ENCODE results near the gene S100A1. TPM values are rescaled to one million over a fixed set of nuclear protein-coding genes. Genes with fewer than 3 reads are reported as not detected.

The S100A1 gene
- total and polyA plus RNA-seq, 2 of the 13 experiments (the other 11 are each of a cell fraction or from before 2014, with no cell fraction given), result 120 to 251 TPM

GRCh38 chr1:153629971-153630370 lies 1.7 kb downstream of the S100A1 start (continued):
- TF ChIP-seq ARNT2 (CRISPR knock-in tag; IDR thresholded peaks at IDR 0.05; ENCODE audit: low read depth) (no peak), SALL1 (CRISPR knock-in tag; IDR thresholded peaks at IDR 0.05) (peak; percentile 7; the same call in 1 of the 2 replicates)

DNA sequence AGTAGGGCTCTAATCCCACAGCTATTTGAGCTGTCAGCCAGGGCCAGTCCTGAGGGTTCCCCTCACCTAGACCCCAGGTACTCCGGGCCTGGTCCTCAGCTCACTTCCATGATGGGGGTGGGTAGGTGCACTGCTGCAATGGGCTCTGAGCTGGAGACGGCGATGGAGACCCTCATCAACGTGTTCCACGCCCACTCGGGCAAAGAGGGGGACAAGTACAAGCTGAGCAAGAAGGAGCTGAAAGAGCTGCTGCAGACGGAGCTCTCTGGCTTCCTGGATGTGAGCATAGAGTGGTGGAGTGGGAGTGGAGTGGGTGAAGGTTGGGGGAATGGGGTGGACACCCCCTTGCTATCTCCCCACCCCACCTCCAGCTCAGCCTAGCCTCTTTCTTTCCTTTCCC lies 2.1 kb downstream of the S100A1 start:
- no TSS peak for BruUV-seq (replicated peaks)
- H4K20me1 ChIP-seq (ENCODE audit: insufficient read depth, low read length), result peaks cover 6% of the 10 kb centered on the region
- H3K9ac ChIP-seq (ENCODE audit: insufficient read depth, low read depth, low read length), result peak overlapping the region; percentile 78
- H2AFZ ChIP-seq (ENCODE audit: low read length), result no peak overlapping the region
- no peaks in the 10 kb centered on the region; a peak in 1 of 5 replicates for H3K36me3 ChIP-seq (replicated peaks in 1 of 2; ENCODE audit: control insufficient read depth in 1 of 2, insufficient read depth in 2 of 2, low read length in 2 of 2)
- peaks cover 72% of the 10 kb centered on the region for H3K4me1 ChIP-seq (ENCODE audit: insufficient read depth, low read length)
- H3K27ac ChIP-seq (ENCODE audit: extremely low read length, insufficient read depth, low read length), result peak overlapping the region; percentile 87
- ATAC-seq (no peak), DNase-seq (ENCODE audit: low spot score) (no peak), FAIRE-seq (no peak)
- H3K79me2 ChIP-seq (ENCODE audit: insufficient read depth, low read length), result peaks cover 47% of the 10 kb centered on the region
- H3K4me2 ChIP-seq (ENCODE audit: low read depth, low read length), result peak overlapping the region; percentile 91
- intact Hi-C loops (cut with micrococcal nuclease; ENCODE audit: unreplicated experiment) (loop anchor here (5.0 kb wide), 1 partner anchor 42 kb away; the partner anchor contains the start of gene ILF2), in situ Hi-C loops (cut with HindIII; ENCODE audit: extremely low pct_ligation_motif_present, low pct_unique_long_range_greater_than_20kb) (no loop called here)
- peak overlapping the region; percentile 55 to 84 (median 72); a peak in 5 of 6 replicates for H3K4me3 ChIP-seq (replicated peaks in 1 of 3; ENCODE audit: insufficient read depth in 1 of 3, low read depth in 2 of 3, low read length in 3 of 3)
- POLR2A ChIA-PET, result interaction anchor here (0.9 to 15.2 kb wide), 6 partner anchors 12 to 360 kb away, joined by 3 to 390 read pairs (median 3); partner anchors contain the start of genes RPS27, S100A14 and S100A16
- 40% methylated on average over 6 of the region's 7 CpGs for WGBS (ENCODE audit: low lambda C conversion rate)
- TF ChIP-seq DMAP1 (CRISPR knock-in tag; IDR thresholded peaks at IDR 0.05) (0 out of 2 replicates have a peak, but pooled peaks have one; percentile 15), UBTF (CRISPR knock-in tag; IDR thresholded peaks at IDR 0.05) (no peak), NRL (CRISPR knock-in tag; IDR thresholded peaks at IDR 0.05; ENCODE audit: borderline replicate concordance) (peak; percentile 29; the same call in 1 of the 2 replicates), SP4 (CRISPR knock-in tag; IDR thresholded peaks at IDR 0.05) (0 out of 2 replicates have a peak, but pooled peaks have one; percentile 39), ZFY (CRISPR knock-in tag; IDR thresholded peaks at IDR 0.05) (0 out of 2 replicates have a peak, but pooled peaks have one; percentile 17), EHMT2 (IDR thresholded peaks at IDR 0.05; ENCODE audit: borderline replicate concordance, low read depth, low read length) (no peak), ZBTB26 (CRISPR knock-in tag; IDR thresholded peaks at IDR 0.05; ENCODE audit: borderline replicate concordance) (0 out of 2 replicates have a peak, but pooled peaks have one; percentile 1)
- TF ChIP-seq, protein P1, sequence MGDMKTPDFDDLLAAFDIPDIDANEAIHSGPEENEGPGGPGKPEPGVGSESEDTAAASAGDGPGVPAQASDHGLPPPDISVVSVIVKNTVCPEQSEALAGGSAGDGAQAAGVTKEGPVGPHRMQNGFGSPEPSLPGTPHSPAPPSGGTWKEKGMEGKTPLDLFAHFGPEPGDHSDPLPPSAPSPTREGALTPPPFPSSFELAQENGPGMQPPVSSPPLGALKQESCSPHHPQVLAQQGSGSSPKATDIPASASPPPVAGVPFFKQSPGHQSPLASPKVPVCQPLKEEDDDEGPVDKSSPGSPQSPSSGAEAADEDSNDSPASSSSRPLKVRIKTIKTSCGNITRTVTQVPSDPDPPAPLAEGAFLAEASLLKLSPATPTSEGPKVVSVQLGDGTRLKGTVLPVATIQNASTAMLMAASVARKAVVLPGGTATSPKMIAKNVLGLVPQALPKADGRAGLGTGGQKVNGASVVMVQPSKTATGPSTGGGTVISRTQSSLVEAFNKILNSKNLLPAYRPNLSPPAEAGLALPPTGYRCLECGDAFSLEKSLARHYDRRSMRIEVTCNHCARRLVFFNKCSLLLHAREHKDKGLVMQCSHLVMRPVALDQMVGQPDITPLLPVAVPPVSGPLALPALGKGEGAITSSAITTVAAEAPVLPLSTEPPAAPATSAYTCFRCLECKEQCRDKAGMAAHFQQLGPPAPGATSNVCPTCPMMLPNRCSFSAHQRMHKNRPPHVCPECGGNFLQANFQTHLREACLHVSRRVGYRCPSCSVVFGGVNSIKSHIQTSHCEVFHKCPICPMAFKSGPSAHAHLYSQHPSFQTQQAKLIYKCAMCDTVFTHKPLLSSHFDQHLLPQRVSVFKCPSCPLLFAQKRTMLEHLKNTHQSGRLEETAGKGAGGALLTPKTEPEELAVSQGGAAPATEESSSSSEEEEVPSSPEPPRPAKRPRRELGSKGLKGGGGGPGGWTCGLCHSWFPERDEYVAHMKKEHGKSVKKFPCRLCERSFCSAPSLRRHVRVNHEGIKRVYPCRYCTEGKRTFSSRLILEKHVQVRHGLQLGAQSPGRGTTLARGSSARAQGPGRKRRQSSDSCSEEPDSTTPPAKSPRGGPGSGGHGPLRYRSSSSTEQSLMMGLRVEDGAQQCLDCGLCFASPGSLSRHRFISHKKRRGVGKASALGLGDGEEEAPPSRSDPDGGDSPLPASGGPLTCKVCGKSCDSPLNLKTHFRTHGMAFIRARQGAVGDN (CRISPR knock-in tag; IDR thresholded peaks at IDR 0.05), result peak; percentile 47; the same call in 1 of the 2 replicates
- CTCF ChIA-PET (ENCODE audit: low intra/inter-chr PET ratio, low total read pairs), result no interaction called here
- no peaks in the 10 kb centered on the region for H3K9me3 ChIP-seq (ENCODE audit: low read length)
- H3K27me3 ChIP-seq (ENCODE audit: control insufficient read depth in 1 of 2, insufficient read depth in 2 of 2, low read length in 2 of 2), result no peaks in the 10 kb centered on the region
